OCI-LY7 (cell line): ENCODE measurements around the gene ESD. TPM values are rescaled to one million over a fixed set of nuclear protein-coding genes. Genes with fewer than 3 reads are reported as not detected.

ENCODE experiments used
- BruUV-seq: library from RNA; stranded (reverse); fragments of 400-500 nt; replicated peaks from 2 replicates; lab custom pipeline; 2021; lab: Mats Ljungman, UMichigan
- CTCF ChIA-PET: fragments of 300-600 bp; sonication (Branson Sonifier 250); formaldehyde crosslinking; loops from one replicate; lab custom pipeline; 2022; ENCODE audit warnings: antibody characterized with exemption; ENCODE audit not compliant: unreplicated experiment; lab: Charles Lee
- POLR2A ChIA-PET: fragments of 300-600 bp; sonication (Branson Sonifier 250); formaldehyde crosslinking; loops from one replicate; lab custom pipeline; 2022; ENCODE audit warnings: antibody characterized with exemption; lab: Charles Lee
- DNase-seq: peaks from one replicate; pipeline ENCODE4 v3.0.0-alpha.2; 2015; ENCODE audit warnings: low spot score
- H2AFZ ChIP-seq: fragments of 200-600 bp; sonication (generic), shearing (Covaris generic); 2 replicates; pipeline ENCODE4 v1.6.1; 2014; ENCODE audit warnings: mild to moderate bottlenecking, antibody characterized with exemption, low read length, moderate library complexity
- H3K27ac ChIP-seq: fragments of 200-600 bp; sonication (generic); 2 replicates; pipeline ENCODE4 v1.5.1; 2014; ENCODE audit warnings: mixed run types, low read depth, mild to moderate bottlenecking, moderate library complexity, low read length, inconsistent platforms; ENCODE audit not compliant: poor library complexity, severe bottlenecking
- H3K36me3 ChIP-seq: fragments of 200-600 bp; sonication (generic); 2 replicates; pipeline ENCODE4 v1.6.1; 2014; ENCODE audit warnings: mild to moderate bottlenecking, antibody characterized with exemption, low read length, moderate library complexity, mixed read lengths; ENCODE audit not compliant: insufficient read depth
- H3K4me1 ChIP-seq: fragments of 200-600 bp; sonication (generic); 2 replicates; pipeline ENCODE4 v1.5.1; 2014; ENCODE audit warnings: mild to moderate bottlenecking, low read length; ENCODE audit not compliant: insufficient read depth, poor library complexity, severe bottlenecking
- H3K4me2 ChIP-seq: fragments of 200-600 bp; sonication (generic); 2 replicates; pipeline ENCODE4 v1.6.1; 2014; ENCODE audit warnings: mild to moderate bottlenecking, low read length
- H3K4me3 ChIP-seq: fragments of 200-600 bp; sonication (generic); 2 replicates; pipeline ENCODE4 v1.5.1; 2014; ENCODE audit warnings: mild to moderate bottlenecking, low read depth, low read length; ENCODE audit not compliant: poor library complexity, severe bottlenecking
- H3K79me2 ChIP-seq: fragments of 200-600 bp; sonication (generic); 2 replicates; pipeline ENCODE4 v1.6.1; 2016; ENCODE audit warnings: low read depth, mild to moderate bottlenecking, low read length, moderate library complexity, mixed read lengths; ENCODE audit not compliant: insufficient read depth
- H3K9me2 ChIP-seq: fragments of 200-600 bp; sonication (generic); 2 replicates; pipeline ENCODE4 v1.6.1; 2016; ENCODE audit warnings: mild to moderate bottlenecking, low read length, mixed read lengths; ENCODE audit not compliant: insufficient read depth
- H3K9me3 ChIP-seq: fragments of 200-600 bp; sonication (generic); 2 replicates; pipeline ENCODE4 v1.6.1; 2014; ENCODE audit warnings: mild to moderate bottlenecking, mixed run types, low read length, mixed read lengths
- H4K20me1 ChIP-seq: fragments of 200-600 bp; sonication (generic); 2 replicates; pipeline ENCODE4 v1.6.1; 2014; ENCODE audit warnings: mild to moderate bottlenecking, antibody characterized with exemption, low read length, moderate library complexity, mixed read lengths; ENCODE audit not compliant: insufficient read depth
- CTCF ChIP-seq: fragments of 200-600 bp; sonication (generic); conservative IDR thresholded peaks from 2 replicates; pipeline ENCODE4 v1.5.1; 2014; ENCODE audit warnings: mild to moderate bottlenecking, antibody characterized with exemption, low read length, moderate library complexity, mixed read lengths
- EZH2phosphoT487 ChIP-seq: fragments of 200-600 bp; sonication (generic); IDR thresholded peaks from 2 replicates; pipeline ENCODE4 v1.6.1; 2018; ENCODE audit warnings: low read depth, borderline replicate concordance, mild to moderate bottlenecking, mixed run types, antibody characterized with exemption, low read length, moderate library complexity, mixed read lengths
- intact Hi-C: fragments of 100-400 bp; cut with micrococcal nuclease; formaldehyde crosslinking; loops from one replicate; pipeline ENCODE4 v1.10.0; 2022; ENCODE audit not compliant: unreplicated experiment
- total RNA-seq, 2 experiments: library from RNA; depleted of rRNA in 1 of 2; stranded (reverse); fragments of >200 nt in 1 of 2; shearing (Covaris generic) in 1 of 2; gene quantifications; 2 replicates each; pipeline ENCODE4 v1.2.3, GENCODE V29; 2014 to 2022

Gene ESD
- total RNA-seq, 2 experiments from 2014 or later, result 41.6 to 48.0 TPM

GRCh38 chr13:46761866-46762265, 35.1 kb downstream of the ESD start:
- intact Hi-C loops, result no loop called here
- TF ChIP-seq EZH2phosphoT487, result no peak
- TF ChIP-seq CTCF, result no peak
- no peaks in the 10 kb centered on the region for H4K20me1 ChIP-seq
- DNase-seq, result no peak
- no peak overlapping the region for H2AFZ ChIP-seq
- H3K27ac ChIP-seq, result no peak overlapping the region
- ChIA-PET POLR2A (no interaction called here), CTCF (no interaction called here)
- BruUV-seq, result no TSS peak
- H3K9me2 ChIP-seq, result no peaks in the 10 kb centered on the region
- H3K9me3 ChIP-seq, result no peaks in the 10 kb centered on the region
- H3K36me3 ChIP-seq, result no peaks in the 10 kb centered on the region
- H3K4me2 ChIP-seq, result no peak overlapping the region
- H3K4me3 ChIP-seq, result no peak overlapping the region
- peaks cover 11% of the 10 kb centered on the region for H3K4me1 ChIP-seq
- H3K79me2 ChIP-seq, result no peaks in the 10 kb centered on the region

- TF ChIP-seq EZH2phosphoT487 (no peak), CTCF (no peak)
- no peaks in the 10 kb centered on the region for H3K36me3 ChIP-seq
- H2AFZ ChIP-seq, result no peak overlapping the region
- ChIA-PET CTCF (no interaction called here), POLR2A (no interaction called here)
- no TSS peak for BruUV-seq
- peaks cover 11% of the 10 kb centered on the region for H3K4me1 ChIP-seq
- H3K9me2 ChIP-seq, result no peaks in the 10 kb centered on the region
- H3K4me2 ChIP-seq, result no peak overlapping the region
- intact Hi-C loops, result no loop called here
- H4K20me1 ChIP-seq, result no peaks in the 10 kb centered on the region
- H3K27ac ChIP-seq, result no peak overlapping the region
- H3K4me3 ChIP-seq, result no peak overlapping the region
- DNase-seq, result no peak
- no peaks in the 10 kb centered on the region for H3K79me2 ChIP-seq
- H3K9me3 ChIP-seq, result no peaks in the 10 kb centered on the region
These were observed 35.8 kb downstream of the ESD start for GRCh38 chr13:46761174-46761573.

GRCh38 chr13:46759846-46760245, 37.1 kb downstream of the ESD start:
- intact Hi-C loops, result no loop called here
- BruUV-seq, result no TSS peak
- peak; percentile 16 for DNase-seq
- Histone ChIP-seq H3K79me2 (no peaks in the 10 kb centered on the region), H3K27ac (no peak overlapping the region), H3K4me2 (peak overlapping the region; percentile 41), H3K9me2 (no peaks in the 10 kb centered on the region), H2AFZ (peak overlapping the region; percentile 67), H4K20me1 (no peaks in the 10 kb centered on the region), H3K4me3 (no peak overlapping the region), H3K36me3 (no peaks in the 10 kb centered on the region), H3K9me3 (no peaks in the 10 kb centered on the region), H3K4me1 (peaks cover 11% of the 10 kb centered on the region)
- ChIA-PET POLR2A (interaction anchor here (0.6 to 0.7 kb wide), 2 partner anchors 236 to 1172 kb away, joined by 4 to 6 read pairs; no protein-coding TSS in a partner anchor), CTCF (interaction anchor here (0.5 kb wide), 1 partner anchor 210 kb away, joined by 3 read pairs; no protein-coding TSS in a partner anchor)
- TF ChIP-seq CTCF (no peak), EZH2phosphoT487 (no peak)
